ENCODE results near the gene NBPF4.

Gene NBPF4

GRCh38 chr1:108190001-108190634 lies 53.8 kb downstream of the NBPF4 start:
- no peak overlapping the region for H3K4me3 ChIP-seq (ENCODE audit: low read depth, low read length)
- DNase-seq (ENCODE audit: low read depth): no peak
- TF ChIP-seq CTCF (IDR thresholded peaks at IDR 0.05; ENCODE audit: low read depth, low read length, missing control alignments): no peak

DNA sequence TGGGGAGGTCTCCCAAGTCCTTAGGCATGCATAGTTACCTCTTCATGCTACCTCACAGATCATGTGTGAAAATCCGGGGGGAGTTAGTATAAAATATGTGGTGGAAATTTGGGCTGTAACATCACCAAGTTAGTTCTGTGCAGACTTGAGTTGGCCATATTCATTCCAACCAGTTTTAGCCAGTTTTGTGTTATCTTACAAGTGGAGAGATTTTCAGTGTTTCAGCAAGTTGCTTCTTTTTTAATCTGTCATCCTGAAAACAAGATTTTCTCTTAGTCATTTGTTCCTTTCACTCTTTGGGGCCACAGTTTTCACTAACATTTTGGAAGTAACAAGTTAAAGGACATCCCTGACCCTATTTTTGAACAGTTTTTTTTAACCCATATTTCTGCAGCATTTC lies 55.1 kb downstream of the NBPF4 start:
- no peak for DNase-seq (ENCODE audit: low read depth)
- no peak overlapping the region for H3K4me3 ChIP-seq (ENCODE audit: low read depth, low read length)
- TF ChIP-seq CTCF (IDR thresholded peaks at IDR 0.05; ENCODE audit: low read depth, low read length, missing control alignments): no peak

- H3K4me3 ChIP-seq (ENCODE audit: low read depth, low read length): no peak overlapping the region
- TF ChIP-seq CTCF (IDR thresholded peaks at IDR 0.05; ENCODE audit: low read depth, low read length, missing control alignments): no peak
- DNase-seq (ENCODE audit: low read depth): no peak
Measured at GRCh38 chr1:108182959-108183700, 60.7 kb downstream of the NBPF4 start.

DNA sequence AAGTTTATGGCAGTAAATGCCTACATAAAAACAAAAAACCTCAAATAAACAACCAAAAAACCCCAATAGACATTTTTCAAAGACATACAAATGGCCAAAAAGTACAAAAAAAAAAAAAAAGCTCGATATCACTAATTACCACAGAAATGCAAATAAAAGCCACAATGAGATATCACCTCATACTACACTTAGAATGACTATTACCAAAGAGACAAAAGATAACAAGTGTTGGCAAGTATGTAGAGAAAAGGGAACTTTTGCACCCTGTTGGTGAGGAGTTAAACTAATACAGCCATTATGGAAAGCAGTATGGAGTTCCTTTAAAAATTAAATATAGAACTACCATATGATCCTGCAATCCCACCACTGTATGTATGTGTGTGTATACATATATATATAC lies 64.9 kb downstream of the NBPF4 start:
- DNase-seq (ENCODE audit: low read depth): no peak
- no peak overlapping the region for H3K4me3 ChIP-seq (ENCODE audit: low read depth, low read length)
- no peak for TF ChIP-seq CTCF (IDR thresholded peaks at IDR 0.05; ENCODE audit: low read depth, low read length, missing control alignments)

Measured in GM12864 (cell line).